GM23248 (cell line): ENCODE data around the gene ZFAND5.

ENCODE experiments used
- EZH2 ChIP-seq: fragments of 200-600 bp; sonication (generic); IDR thresholded peaks from 2 replicates; pipeline ENCODE4 v1.6.1; 2018; ENCODE audit warnings: antibody characterized with exemption, mild to moderate bottlenecking; ENCODE audit not compliant: insufficient read depth, poor library complexity, severe bottlenecking
- EZH2phosphoT487 ChIP-seq: fragments of 200-600 bp; sonication (generic); IDR thresholded peaks from 2 replicates; pipeline ENCODE4 v1.6.1; 2018; ENCODE audit warnings: antibody characterized with exemption, moderate library complexity, mild to moderate bottlenecking, low read depth; ENCODE audit not compliant: insufficient read depth

DNA sequence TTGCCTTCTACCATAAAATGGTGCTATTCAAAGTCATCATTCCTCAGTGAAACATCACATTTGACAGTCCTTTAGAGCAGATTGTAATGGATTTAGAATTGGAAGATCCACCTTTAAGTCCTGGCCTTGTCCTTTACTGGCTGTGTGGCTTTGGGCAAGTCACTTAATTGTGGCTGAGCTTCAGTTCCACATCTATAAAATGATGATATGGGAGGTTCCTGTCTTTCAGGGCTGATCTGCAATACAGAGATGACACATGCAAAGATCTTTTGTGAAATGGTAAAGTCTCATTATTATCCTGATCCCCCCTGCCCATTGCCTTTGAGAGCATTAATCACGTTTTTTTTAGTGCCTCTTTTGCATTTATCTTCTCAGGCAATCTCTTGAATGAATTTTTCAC is 58.2 kb downstream of the ZFAND5 start:
- TF ChIP-seq EZH2phosphoT487 = no peak
- no peak for TF ChIP-seq EZH2
